Mucosa of gallbladder (tissue), 1 donor: Measurements from ENCODE around the gene MYO3B. TPM values are rescaled to one million over a fixed set of nuclear protein-coding genes. Genes with fewer than 3 reads are reported as not detected.

Source experiments
- DNase-seq: peaks from one replicate; pipeline ENCODE4 v3.0.0-alpha.2; 2020; ENCODE audit warnings: low spot score
- total RNA-seq: library from RNA; stranded (reverse); gene quantifications from one replicate; pipeline ENCODE4 v1.2.1, GENCODE V29; 2021
- donor health status: DM: no; HTN: no; CAD: no.

MYO3B gene, protein sequence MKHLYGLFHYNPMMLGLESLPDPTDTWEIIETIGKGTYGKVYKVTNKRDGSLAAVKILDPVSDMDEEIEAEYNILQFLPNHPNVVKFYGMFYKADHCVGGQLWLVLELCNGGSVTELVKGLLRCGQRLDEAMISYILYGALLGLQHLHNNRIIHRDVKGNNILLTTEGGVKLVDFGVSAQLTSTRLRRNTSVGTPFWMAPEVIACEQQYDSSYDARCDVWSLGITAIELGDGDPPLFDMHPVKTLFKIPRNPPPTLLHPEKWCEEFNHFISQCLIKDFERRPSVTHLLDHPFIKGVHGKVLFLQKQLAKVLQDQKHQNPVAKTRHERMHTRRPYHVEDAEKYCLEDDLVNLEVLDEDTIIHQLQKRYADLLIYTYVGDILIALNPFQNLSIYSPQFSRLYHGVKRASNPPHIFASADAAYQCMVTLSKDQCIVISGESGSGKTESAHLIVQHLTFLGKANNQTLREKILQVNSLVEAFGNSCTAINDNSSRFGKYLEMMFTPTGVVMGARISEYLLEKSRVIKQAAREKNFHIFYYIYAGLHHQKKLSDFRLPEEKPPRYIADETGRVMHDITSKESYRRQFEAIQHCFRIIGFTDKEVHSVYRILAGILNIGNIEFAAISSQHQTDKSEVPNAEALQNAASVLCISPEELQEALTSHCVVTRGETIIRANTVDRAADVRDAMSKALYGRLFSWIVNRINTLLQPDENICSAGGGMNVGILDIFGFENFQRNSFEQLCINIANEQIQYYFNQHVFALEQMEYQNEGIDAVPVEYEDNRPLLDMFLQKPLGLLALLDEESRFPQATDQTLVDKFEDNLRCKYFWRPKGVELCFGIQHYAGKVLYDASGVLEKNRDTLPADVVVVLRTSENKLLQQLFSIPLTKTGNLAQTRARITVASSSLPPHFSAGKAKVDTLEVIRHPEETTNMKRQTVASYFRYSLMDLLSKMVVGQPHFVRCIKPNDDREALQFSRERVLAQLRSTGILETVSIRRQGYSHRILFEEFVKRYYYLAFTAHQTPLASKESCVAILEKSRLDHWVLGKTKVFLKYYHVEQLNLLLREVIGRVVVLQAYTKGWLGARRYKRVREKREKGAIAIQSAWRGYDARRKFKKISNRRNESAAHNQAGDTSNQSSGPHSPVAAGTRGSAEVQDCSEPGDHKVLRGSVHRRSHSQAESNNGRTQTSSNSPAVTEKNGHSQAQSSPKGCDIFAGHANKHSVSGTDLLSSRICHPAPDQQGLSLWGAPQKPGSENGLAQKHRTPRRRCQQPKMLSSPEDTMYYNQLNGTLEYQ (N-terminal part only)
- 0.23 TPM for total RNA-seq

- no peak for DNase-seq
Measured at GRCh38 chr2:170177950-170178781, at the start of gene MYO3B. TSS of gene MYO3B (plus strand) at chr2:170178147. CDS start at chr2:170178288, 141 bp downstream.

DNA sequence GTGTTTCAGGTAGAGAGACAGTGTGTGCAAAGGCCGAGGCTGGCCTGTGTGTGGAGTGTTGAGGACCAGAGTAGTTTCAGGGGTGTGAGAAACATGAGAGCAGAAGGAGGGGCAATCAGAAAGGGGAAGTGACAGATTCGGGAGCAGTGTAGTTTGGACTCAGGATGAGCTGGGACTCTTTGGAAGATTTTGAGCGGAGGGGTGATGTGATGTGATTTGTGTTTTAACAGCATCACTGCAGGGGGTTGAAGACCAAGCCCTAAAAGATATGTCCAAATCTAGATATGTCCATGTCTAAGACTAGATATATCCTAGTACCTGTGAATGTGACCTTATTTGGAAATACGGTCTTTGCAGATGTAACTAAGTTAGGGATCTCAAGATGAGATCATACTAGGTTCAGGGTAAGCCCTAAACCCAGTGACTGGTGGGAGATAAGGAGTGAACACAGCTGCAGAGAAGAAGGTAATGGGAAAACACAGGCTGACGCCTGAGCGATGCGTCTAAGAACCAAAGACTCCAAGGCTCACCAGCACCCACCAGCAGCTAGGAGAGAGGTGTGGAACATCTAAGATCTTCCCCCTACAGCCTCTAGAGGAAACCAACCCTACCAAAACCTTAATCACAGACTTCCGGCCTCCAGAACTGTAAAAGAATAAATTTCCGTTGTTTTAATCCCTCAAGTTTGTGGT lies 38.5 kb upstream of the MYO3B start:
- no peak for DNase-seq

DNA sequence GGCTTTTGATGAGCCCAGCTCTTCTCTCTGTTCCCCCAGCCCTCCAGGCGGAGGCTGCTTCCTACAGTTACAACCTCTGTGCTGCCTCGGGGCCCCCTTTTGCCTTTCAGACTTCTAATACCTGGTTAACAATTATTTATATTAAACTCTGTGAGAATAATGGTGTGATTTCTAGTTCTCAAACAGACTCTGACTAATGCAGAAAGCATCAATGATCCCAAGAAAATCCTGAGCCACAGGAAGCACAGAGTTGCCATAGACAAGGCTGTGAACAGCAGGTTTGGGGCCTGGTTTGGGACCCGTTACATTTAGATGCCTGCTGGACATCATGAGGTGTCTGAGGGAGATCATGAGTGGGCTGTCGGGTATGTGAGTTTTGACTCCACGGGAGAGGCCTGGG lies 37.4 kb upstream of the MYO3B start:
- DNase-seq = no peak

- no peak for DNase-seq
Measured at GRCh38 chr2:170141865-170142264, 36.1 kb upstream of the MYO3B start.

DNA sequence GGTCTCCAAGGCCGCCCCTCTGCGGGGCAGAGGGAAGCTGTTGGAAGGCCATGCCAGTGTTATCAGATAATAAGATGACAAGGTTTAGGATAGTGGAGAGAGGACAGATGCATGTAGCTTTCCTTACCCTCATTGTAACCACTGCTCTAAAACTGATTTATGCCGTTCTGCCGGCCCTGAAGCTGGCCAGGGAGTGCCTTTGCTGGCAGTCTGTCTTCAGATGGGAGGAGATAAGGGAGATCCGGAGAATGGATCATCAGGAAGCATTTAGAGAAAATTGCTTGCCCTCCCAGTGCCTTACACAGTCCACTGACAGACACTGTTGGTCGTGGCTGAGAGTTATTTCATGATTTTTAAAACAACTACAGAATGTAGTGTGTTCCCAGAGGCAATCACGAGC lies 35.4 kb upstream of the MYO3B start:
- no peak for DNase-seq

- DNase-seq = no peak
Measured at GRCh38 chr2:170143045-170143717, 34.8 kb upstream of the MYO3B start.

DNA sequence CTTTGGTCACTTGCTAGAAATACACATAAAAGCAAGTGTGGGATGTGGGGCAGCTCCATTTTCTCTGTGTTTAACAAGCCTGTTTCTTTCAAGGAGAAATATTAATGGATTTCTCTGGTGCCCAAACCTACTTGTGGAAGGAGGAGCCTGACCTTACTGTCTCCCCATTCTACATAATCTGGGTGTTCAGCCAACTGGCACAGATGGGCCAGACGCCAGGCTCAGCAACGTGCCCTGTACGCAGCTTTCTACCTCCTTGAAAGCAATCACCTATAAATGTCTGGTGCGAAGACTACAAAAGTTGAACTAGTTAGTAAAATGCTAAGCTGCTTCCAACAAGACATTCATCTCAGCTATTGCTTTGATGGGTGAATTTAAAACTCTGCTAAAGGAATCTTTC lies 33.2 kb upstream of the MYO3B start:
- DNase-seq = no peak

DNA sequence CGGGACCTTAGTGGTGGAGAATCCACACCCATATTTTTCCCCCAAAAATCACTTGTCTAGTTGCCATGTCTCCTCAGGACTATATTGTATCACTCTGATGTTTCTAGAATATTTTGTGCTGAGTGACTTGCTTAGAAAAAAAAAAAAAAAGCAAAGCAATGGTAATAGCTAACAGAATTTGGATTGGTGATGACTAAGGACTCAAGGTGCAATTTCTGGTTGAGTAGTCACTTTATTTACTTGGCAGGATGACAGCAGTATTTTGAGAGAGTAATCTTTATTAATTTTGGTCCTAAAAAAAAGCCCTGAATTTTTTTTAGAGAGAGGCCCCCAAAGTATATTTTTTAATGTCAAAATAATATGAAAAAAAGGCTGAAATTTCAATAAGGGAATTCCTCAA lies 32.8 kb upstream of the MYO3B start:
- no peak for DNase-seq

GRCh38 chr2:170145675-170146432 lies 32.1 kb upstream of the MYO3B start:
- DNase-seq = no peak

- no peak for DNase-seq
Measured at GRCh38 chr2:170146784-170147183, 31.2 kb upstream of the MYO3B start.

- DNase-seq = no peak
Measured at GRCh38 chr2:170147576-170147975, 30.4 kb upstream of the MYO3B start.

GRCh38 chr2:170148161-170148560 lies 29.8 kb upstream of the MYO3B start:
- DNase-seq = no peak

GRCh38 chr2:170152421-170152820 lies 25.5 kb upstream of the MYO3B start:
- DNase-seq = no peak

- DNase-seq = no peak
Measured at GRCh38 chr2:170155022-170155722, 22.8 kb upstream of the MYO3B start.

DNA sequence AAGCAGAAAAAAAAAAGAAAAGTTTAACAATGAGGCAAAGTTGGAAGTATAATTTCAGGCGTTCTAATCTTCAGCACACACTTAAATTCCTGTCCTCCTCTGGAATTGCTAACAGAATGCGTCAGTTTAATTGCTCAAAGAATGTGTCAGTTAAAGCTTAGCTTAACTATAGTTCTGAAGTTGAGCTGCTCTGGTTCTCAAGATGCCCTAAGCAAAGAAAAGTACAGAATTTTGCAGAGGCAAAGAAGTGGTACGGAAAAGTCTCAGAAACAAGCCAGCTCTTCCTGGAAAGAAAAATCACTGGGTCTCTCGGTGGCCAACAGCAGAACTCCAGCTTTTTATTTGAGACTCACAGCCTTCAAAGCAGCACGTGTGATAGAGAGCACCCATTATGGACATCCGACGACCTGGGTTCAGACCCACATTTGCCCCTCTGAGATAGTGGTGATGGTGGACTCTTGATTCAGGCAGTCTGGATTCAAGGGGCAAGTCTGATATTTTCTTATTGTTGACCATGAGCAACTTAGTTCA lies 22.2 kb upstream of the MYO3B start:
- no peak for DNase-seq

GRCh38 chr2:170156592-170156991 lies 21.4 kb upstream of the MYO3B start:
- DNase-seq = no peak

GRCh38 chr2:170157025-170157684 lies 20.8 kb upstream of the MYO3B start:
- no peak for DNase-seq

- DNase-seq = no peak
Measured at GRCh38 chr2:170159060-170159459, 18.9 kb upstream of the MYO3B start.
